ENCODE results near the gene HIRA.

DNA sequence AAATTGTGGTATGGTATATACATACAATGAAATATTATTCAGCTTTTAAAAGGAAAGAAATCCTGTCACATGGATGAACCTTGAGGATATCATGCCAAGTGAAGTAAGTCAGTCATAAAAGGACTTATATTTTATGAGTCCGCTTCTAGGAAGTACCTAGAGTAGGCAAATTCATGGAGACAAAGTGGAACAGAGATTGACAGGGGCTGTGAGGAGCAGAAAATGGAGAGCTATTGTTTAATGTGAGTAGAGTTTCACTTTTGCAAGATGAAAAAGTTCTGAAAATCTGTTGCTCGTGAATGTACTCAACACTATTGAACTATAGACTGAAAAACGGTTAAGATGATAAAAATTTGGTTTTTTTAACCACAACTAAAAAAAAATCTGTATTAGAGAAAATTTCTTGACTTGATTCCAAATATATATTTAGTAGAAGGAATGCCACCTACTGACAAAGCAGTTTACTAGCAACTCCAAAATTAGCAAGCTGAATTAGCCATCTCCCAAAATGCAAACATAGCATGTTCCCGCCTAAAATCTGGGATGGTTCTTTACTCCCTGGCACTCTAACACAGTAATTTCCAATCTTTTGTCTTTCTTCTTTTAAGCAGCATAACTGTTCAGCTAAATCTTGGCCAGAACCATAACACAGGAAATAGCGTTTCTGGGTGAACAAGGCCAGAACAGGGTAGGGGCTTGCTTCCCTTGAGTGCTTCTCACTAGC, 46.0 kb upstream of the HIRA start:
- TF ChIP-seq EZH2 (IDR thresholded peaks at IDR 0.05; ENCODE audit: borderline replicate concordance, low read length), result no peak
- TF ChIP-seq, protein P1, sequence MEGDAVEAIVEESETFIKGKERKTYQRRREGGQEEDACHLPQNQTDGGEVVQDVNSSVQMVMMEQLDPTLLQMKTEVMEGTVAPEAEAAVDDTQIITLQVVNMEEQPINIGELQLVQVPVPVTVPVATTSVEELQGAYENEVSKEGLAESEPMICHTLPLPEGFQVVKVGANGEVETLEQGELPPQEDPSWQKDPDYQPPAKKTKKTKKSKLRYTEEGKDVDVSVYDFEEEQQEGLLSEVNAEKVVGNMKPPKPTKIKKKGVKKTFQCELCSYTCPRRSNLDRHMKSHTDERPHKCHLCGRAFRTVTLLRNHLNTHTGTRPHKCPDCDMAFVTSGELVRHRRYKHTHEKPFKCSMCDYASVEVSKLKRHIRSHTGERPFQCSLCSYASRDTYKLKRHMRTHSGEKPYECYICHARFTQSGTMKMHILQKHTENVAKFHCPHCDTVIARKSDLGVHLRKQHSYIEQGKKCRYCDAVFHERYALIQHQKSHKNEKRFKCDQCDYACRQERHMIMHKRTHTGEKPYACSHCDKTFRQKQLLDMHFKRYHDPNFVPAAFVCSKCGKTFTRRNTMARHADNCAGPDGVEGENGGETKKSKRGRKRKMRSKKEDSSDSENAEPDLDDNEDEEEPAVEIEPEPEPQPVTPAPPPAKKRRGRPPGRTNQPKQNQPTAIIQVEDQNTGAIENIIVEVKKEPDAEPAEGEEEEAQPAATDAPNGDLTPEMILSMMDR (conservative IDR thresholded peaks at IDR 0.05 in 1 of 2, IDR thresholded peaks at IDR 0.05 in 1 of 2; ENCODE audit: extremely low read depth in 1 of 2, insufficient read depth in 1 of 2, low read depth in 1 of 2, low read length in 2 of 2), result peak; percentile 7 to 26
